ENCODE results near the gene VIPR2. TPM values are rescaled to one million over a fixed set of nuclear protein-coding genes. Genes with fewer than 3 reads are reported as not detected.

VIPR2 gene
- total RNA-seq, 4 donors from 2014 or later, result 0.53 to 2.5 (median 1.8) TPM

DNA sequence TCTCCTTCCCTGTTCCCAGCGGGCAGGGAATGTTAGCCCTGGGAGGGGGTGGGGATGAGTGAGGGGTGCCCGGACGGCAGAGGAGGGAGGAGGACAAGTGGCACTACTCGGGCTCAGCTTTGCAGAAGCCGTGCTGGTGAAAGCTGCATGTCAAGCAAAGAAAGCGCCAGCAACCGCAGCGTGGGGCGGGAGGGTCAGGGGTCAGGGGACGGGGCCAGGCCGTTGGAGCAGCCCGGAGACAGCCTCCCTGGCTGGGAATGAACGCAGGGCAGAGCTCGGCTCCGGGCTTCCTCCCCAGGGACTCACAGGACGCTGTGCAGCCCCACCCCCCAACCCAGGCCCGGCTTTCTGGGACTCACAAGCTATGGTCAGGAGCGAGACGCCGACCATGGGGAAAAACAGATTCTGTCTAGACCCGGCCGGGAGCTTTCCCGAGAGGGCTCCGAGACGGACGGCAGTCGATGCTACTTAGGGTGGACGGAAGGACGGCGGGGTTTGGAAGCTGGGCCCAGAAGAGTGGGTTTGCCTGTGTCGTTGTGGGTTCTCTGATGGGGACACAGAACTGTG lies 113.4 kb downstream of the VIPR2 start:
- H3K27me3 ChIP-seq, result no peaks in the 10 kb centered on the region
- peak overlapping the region; percentile 19 to 58 (median 47) for H3K4me3 ChIP-seq
- no peaks in the 10 kb centered on the region for H3K36me3 ChIP-seq
- peak overlapping the region; percentile 25 to 55 (median 34) for H3K27ac ChIP-seq
- TF ChIP-seq, protein P1, sequence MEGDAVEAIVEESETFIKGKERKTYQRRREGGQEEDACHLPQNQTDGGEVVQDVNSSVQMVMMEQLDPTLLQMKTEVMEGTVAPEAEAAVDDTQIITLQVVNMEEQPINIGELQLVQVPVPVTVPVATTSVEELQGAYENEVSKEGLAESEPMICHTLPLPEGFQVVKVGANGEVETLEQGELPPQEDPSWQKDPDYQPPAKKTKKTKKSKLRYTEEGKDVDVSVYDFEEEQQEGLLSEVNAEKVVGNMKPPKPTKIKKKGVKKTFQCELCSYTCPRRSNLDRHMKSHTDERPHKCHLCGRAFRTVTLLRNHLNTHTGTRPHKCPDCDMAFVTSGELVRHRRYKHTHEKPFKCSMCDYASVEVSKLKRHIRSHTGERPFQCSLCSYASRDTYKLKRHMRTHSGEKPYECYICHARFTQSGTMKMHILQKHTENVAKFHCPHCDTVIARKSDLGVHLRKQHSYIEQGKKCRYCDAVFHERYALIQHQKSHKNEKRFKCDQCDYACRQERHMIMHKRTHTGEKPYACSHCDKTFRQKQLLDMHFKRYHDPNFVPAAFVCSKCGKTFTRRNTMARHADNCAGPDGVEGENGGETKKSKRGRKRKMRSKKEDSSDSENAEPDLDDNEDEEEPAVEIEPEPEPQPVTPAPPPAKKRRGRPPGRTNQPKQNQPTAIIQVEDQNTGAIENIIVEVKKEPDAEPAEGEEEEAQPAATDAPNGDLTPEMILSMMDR (IDR thresholded peaks at IDR 0.05), result no peak
- no peak for TF ChIP-seq POLR2A (IDR thresholded peaks at IDR 0.05)
- DNase-seq, result peak in 2 of 3 donors; percentile 45 to 54
- no peaks in the 10 kb centered on the region for H3K9me3 ChIP-seq
- peaks cover 0 to 18% (median 0%) of the 10 kb centered on the region in 4 donors for H3K4me1 ChIP-seq

DNA sequence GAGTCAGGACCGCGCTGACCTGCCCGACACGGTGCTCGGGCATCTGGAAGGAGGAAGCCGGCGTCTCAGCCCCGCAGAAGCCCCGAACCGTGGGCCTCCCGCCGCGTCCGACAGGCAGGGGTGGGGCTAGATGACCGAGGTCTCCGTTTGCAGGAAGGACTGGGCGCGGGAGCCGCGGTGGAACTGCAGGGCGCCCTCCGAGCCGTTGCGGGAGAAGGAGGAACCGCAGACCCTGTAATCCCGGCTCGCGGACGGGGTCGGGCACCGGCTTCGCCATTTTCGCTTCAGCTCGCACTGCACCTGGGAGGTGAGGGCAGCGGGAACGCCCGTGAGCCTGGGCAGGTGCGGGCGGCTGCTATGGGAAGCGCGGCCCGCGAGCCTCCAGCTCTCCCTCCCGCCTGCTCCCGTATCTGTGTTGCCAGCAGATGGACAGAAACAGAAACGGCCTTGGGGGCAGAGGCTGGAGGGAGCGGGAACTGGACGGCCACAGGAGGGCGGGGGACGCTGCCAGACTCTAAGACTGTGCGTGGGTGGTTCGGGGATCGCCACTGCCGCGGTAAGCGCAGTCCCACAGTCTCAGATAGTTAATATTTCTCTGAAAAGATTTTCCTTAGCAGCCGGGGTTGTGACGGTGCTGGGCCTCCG lies 114.1 kb downstream of the VIPR2 start:
- peak overlapping the region; percentile 19 to 58 (median 47) for H3K4me3 ChIP-seq
- no peak for TF ChIP-seq POLR2A (IDR thresholded peaks at IDR 0.05)
- TF ChIP-seq, protein P1 (IDR thresholded peaks at IDR 0.05), result peak in 4 of 6 experiments; percentile 11 to 40 (median 30)
- peak in 2 of 3 donors; percentile 59 to 67 for DNase-seq
- no peaks in the 10 kb centered on the region for H3K36me3 ChIP-seq
- no peaks in the 10 kb centered on the region for H3K9me3 ChIP-seq
- peaks cover 0 to 18% (median 0%) of the 10 kb centered on the region in 4 donors for H3K4me1 ChIP-seq
- peak overlapping the region; percentile 25 to 55 (median 34) for H3K27ac ChIP-seq
- no peaks in the 10 kb centered on the region for H3K27me3 ChIP-seq

DNA sequence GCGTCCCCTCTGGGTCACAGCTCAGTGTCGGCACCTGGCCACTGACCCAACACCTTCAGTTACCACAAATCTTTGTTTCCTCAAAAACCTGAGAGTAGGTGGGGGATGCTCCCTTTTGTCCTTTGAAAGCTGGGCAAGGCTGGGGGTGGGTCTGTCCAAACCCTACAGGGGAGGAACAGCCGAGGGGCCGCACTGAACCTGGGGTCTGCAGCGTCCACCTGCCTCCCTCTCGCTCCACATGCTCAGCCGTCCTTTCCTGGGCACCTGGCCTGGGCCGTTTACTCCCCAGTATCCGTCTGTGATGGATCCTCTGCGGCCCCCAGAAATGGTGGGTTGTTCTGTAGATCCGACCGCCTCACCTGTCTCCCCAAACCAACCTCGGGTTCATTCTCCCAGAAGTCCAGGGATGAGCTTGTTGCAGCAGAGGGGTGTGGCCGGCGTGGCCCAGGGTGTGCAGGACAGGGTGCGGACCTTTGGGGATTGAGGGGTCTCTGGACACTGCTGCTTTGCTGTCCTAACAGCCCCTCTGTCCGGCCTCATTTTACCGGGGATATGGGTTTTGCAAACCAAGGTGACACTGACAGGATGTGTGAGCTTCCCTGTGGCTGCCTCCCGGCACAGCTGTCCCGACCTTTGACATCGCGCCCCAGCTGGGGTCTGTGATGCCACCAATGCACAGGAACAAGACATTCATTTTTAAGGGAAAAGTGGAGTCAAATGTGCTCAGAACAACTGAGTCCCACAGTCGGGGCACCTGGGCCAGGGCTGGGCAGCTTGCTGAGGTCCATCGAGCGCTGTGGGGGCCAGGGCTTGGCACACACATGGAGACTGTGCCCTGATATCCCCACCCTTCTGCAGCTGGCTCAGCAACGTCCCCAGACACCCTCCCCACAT lies 115.9 kb downstream of the VIPR2 start:
- no peak overlapping the region for H3K27ac ChIP-seq
- H3K9me3 ChIP-seq, result no peaks in the 10 kb centered on the region
- peak in 2 of 3 donors; percentile 4 to 37 for DNase-seq
- H3K4me3 ChIP-seq, result no peak overlapping the region
- TF ChIP-seq POLR2A (IDR thresholded peaks at IDR 0.05), result no peak
- TF ChIP-seq, protein P1 (IDR thresholded peaks at IDR 0.05), result no peak
- no peaks in the 10 kb centered on the region for H3K27me3 ChIP-seq
- no peaks in the 10 kb centered on the region for H3K36me3 ChIP-seq
- H3K4me1 ChIP-seq, result peaks cover 0 to 18% (median 0%) of the 10 kb centered on the region in 4 donors

DNA sequence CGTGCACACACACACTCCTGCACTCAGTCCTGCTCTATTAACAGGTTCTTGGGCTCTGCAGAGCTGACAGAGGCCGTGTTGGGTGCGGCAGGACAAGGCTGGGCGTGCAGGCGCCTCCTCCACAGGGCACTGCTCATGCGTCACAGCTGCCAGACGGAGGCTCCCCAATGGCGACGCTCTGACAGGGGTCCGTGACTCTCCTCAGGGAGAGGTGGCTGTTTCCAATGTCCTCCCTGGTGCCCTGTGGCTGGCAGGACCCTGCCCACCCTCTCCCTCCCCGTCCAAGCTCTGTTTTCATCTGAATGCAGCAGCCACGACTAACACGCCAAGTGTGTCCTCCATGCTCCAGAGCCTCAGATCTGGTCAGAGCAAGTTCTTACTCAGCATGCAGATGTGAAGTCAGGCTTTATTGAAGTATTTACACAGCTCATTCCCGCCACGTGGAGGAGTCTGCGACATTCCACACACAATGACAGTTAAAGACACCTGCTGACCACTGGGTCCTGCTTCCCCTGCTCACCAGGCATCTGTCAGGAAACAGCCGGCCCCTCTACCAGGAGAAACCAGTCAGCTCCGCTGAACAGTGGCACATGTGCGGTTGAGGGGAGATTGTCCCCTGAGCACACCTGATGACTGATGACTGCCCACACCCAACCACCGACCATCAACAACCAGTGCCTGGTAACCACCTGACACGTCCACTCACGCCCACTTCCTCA lies 116.7 kb downstream of the VIPR2 start:
- no peaks in the 10 kb centered on the region for H3K27me3 ChIP-seq
- no peaks in the 10 kb centered on the region for H3K9me3 ChIP-seq
- peak; percentile 6 to 61 (median 58) for DNase-seq
- TF ChIP-seq, protein P1 (IDR thresholded peaks at IDR 0.05), result no peak
- TF ChIP-seq POLR2A (IDR thresholded peaks at IDR 0.05), result no peak
- H3K27ac ChIP-seq, result no peak overlapping the region
- peak overlapping the region in 1 of 4 donors; percentile 27 for H3K4me3 ChIP-seq
- peaks cover 0 to 18% (median 0%) of the 10 kb centered on the region in 4 donors for H3K4me1 ChIP-seq
- no peaks in the 10 kb centered on the region for H3K36me3 ChIP-seq
